ENCODE measurements around the gene FHIP1B.

DNA sequence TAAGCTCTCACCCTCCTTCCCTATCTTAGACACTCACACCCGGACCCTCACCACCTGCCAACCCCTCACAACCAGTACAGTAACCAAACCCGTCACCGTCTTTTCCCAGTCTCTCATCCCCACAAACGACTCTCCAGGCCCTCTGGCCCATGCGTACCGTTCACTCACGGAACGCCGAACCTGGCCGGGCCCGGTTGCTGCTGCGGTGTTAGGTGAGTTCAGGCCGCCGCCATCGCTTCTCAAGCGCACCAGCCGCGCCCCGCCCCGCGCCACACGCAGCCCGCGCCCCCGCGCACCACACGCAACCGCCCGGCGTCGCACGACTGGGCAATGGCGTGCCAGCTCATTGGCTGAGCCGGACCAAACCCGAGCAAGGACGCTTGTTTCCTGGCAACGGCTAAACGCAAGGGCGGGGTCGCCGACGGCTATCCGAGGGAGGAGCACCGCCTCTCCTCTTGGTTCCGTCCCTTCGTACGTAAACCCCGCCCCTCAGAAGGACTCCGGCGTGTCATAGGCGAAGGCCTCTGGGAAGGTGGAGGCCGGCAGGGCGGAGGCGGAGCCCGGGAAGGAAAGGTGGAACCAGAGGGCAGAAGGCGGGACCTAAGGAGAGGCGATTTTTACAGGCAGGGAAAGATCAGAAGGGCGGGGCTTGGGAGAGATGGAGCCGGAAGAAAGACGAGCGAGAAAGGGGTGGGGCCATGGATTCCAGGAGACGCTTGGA lies at the start of gene FHIP1B:
- TF ChIP-seq EP300 (IDR thresholded peaks at IDR 0.05), result no peak
- TF ChIP-seq, protein P1, sequence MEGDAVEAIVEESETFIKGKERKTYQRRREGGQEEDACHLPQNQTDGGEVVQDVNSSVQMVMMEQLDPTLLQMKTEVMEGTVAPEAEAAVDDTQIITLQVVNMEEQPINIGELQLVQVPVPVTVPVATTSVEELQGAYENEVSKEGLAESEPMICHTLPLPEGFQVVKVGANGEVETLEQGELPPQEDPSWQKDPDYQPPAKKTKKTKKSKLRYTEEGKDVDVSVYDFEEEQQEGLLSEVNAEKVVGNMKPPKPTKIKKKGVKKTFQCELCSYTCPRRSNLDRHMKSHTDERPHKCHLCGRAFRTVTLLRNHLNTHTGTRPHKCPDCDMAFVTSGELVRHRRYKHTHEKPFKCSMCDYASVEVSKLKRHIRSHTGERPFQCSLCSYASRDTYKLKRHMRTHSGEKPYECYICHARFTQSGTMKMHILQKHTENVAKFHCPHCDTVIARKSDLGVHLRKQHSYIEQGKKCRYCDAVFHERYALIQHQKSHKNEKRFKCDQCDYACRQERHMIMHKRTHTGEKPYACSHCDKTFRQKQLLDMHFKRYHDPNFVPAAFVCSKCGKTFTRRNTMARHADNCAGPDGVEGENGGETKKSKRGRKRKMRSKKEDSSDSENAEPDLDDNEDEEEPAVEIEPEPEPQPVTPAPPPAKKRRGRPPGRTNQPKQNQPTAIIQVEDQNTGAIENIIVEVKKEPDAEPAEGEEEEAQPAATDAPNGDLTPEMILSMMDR (IDR thresholded peaks at IDR 0.05), result no peak

All from suprapubic skin (tissue), 3 donors.